GM12801 (cell line): ENCODE data around the gene BICDL1.

Experiments
- CTCF ChIP-seq: IDR thresholded peaks from one replicate; pipeline ENCODE4 v1.5.1; 2011; ENCODE audit warnings: control low read depth; ENCODE audit not compliant: insufficient read length; ENCODE audit errors: extremely low read depth

Gene BICDL1

DNA sequence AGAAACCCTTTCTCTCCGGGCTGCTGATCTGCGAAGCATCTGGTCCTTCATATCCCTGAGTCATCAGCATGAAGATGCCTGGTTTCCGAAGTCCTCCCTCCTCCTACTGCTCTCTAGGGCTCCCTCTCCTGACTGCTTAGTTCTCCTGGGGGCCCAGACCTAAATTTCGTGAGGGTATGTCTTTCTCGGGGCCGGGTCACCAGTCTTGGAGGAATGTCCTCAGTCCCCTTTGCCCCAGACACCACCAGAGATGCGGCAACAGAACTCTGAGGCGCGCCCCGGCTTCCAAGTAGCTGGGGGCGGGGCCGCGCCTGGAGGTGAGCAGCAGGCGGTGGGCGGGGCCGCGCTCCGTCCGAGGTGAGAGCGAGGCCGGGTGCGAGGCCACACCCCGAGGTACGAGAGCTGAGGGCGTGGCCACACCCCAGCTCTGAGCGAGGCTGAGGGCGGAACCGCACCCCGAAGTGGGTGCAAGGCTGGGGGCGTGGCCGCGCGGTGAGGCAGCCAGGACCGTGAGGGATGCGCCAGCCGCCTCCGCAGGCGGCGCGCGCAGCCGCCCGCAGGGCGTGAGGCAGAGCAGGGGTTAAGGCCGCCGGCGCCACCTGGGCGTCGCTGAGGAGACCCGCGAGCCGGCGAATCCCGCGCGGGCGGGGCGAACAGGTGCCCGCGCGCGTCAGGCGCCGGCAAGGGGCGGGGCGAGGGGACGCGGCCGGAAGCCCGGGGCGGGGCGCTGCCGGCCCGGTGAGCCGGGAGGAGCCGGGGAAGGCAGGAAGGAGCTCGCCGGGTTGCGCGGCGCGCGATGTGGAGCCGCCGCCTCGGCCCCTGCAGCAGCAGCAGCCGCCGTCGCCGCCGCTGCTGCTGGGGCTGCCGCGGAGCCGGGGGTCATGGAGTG is at the start of gene BICDL1:
BICDL1 (plus strand) TSS at position 765 of the 889 bp plus-strand sequence. CDS start 633 bp downstream, outside the sequence.
- TF ChIP-seq CTCF = no peak

DNA sequence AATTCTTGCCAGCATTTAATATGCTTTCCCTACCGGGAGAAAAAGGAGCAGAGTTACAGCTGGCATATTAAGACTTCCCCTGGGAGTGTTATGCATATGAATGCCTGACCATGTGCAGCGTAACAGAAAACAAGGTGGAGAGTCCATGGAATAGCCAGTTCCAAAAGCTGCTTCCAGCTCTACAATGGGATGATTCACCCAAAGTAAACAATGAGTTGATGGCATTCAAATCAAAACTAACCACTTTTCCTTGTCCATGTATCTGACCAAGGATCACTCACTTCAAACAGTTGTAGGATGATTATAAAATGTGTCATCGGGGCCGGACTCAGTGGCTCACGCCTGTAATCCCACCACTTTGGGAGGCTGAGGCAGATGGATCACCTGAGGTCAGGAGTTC is 48.1 kb upstream of the BICDL1 start:
- no peak for TF ChIP-seq CTCF

- TF ChIP-seq CTCF = no peak
Measured at GRCh38 chr12:119942386-119942785, 46.6 kb upstream of the BICDL1 start.

- no peak for TF ChIP-seq CTCF
Measured at GRCh38 chr12:119946213-119946612, 42.8 kb upstream of the BICDL1 start.

DNA sequence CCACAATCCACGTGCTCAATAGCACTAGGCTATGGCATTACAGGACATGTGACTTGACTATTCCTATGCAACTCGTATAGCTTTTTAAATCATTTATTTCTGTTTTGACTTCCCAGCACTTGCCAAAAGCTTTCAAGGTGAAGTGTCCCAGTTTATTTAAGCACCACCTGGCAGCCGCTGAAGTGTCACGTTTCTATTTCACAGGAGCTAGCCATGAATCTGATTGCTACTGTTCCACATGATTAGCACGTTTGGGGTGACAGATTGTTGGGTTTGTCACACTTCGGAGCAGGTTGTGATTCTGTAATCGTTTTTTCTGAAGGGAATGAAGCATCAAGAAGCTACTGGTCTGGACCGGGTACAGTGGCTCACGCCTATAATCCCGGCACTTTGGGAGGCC is 39.9 kb upstream of the BICDL1 start:
- no peak for TF ChIP-seq CTCF

DNA sequence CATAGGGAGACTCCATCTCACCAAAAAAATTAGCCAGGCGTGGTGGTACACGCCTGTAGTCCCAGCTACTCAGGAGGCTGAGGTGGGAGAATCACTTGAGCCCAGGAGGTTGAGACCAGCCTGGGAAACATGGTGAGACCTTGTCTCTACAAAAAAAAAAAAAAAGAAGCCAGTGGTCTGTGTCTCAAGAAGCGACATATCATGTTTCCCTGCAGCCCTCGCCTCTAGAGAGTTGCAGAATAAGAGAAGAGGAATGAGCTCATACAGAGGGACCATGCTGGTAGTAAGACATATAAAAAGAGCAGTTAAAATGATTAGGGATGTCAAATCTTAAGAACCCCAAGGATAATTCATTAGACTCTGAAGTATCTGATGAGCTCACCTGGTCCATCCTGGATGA is 39.4 kb upstream of the BICDL1 start:
- TF ChIP-seq CTCF = no peak

DNA sequence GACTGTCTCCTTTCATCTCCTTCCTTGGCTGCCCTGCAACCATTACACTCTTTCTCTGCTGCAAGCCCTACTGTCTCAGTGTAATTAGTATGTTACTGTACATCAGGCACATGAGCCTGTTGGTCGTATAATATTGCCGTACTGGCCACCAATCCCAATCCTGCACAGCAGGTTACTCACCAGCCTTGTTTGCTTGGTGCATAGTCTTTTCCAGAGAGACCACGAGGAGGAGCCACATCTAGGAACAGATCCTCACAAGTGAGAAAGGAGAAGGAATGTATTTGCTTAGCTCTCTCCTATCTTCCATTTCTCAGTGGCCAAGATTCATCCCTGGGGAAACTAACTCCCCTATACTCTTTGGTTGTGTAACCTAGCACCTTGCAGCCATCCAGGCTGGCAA is 33.0 kb upstream of the BICDL1 start:
- TF ChIP-seq CTCF = no peak
